ENCODE results near the gene DENND1A. TPM values are rescaled to one million over a fixed set of nuclear protein-coding genes. Genes with fewer than 3 reads are reported as not detected.
"Not testable (repeated sequence)": the region's sequence is repeated elsewhere in the genome, so short reads cannot be mapped to it uniquely, and the experiment has no call there.

Gene DENND1A
- total and polyA plus RNA-seq, 2 experiments from 2014 or later, result 13.1 to 14.5 TPM

DNA sequence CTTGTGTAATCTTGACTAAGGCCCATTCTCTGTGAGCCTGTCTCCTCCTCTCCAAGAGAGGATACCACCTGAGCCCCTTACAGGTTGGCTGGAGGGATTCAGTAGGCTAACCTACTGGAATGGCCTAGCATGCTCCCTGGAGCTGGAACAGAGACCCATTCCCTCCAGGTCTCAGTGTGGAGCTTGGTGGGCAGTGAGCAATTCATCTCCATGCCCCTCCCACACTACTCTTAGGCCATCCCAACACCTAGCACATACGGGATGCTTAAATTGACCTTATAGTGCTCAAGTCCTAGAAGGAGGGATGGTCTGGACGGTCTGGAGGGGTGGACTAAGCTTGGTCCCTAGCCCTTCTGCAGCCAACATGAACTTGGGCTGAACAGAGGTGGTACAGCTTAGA, 498.3 kb downstream of the DENND1A start:
- Histone ChIP-seq H3K27me3 (no peaks in the 10 kb centered on the region), H3K9me3 (ENCODE audit: low read depth) (no peaks in the 10 kb centered on the region), H3K4me1 (ENCODE audit: low read depth) (peaks cover 8% of the 10 kb centered on the region), H3K4me3 (no peak overlapping the region), H3K27ac (no peak overlapping the region), H3K36me3 (no peaks in the 10 kb centered on the region)
- TF ChIP-seq, protein P1, sequence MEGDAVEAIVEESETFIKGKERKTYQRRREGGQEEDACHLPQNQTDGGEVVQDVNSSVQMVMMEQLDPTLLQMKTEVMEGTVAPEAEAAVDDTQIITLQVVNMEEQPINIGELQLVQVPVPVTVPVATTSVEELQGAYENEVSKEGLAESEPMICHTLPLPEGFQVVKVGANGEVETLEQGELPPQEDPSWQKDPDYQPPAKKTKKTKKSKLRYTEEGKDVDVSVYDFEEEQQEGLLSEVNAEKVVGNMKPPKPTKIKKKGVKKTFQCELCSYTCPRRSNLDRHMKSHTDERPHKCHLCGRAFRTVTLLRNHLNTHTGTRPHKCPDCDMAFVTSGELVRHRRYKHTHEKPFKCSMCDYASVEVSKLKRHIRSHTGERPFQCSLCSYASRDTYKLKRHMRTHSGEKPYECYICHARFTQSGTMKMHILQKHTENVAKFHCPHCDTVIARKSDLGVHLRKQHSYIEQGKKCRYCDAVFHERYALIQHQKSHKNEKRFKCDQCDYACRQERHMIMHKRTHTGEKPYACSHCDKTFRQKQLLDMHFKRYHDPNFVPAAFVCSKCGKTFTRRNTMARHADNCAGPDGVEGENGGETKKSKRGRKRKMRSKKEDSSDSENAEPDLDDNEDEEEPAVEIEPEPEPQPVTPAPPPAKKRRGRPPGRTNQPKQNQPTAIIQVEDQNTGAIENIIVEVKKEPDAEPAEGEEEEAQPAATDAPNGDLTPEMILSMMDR (IDR thresholded peaks at IDR 0.05; ENCODE audit: low read depth, low read length), result no peak
- DNase-seq (ENCODE audit: low read depth in 1 of 2, low spot score in 1 of 2), result no peak

DNA sequence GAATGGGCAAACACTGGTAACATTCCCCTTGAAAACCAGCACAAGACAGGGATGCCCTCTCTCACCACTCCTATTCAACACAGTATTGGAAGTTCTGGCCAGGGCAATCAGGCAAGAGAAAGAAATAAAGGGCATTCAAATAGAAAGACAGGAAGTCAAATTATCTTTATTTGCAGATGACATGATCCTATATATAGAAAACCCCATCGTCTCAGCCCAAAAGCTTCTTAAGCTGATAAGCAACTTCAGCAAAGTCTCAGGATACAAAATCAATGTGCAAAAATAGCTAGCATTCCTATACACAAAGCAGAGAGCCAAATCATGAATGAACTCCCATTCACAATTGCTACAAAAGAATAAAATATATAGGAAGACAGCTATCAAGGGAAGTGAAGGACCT, 501.5 kb downstream of the DENND1A start:
- H3K27me3 ChIP-seq; H3K4me1 ChIP-seq (ENCODE audit: low read depth); DNase-seq (ENCODE audit: low read depth in 1 of 2, low spot score in 1 of 2); H3K9me3 ChIP-seq (ENCODE audit: low read depth); H3K4me3 ChIP-seq; H3K27ac ChIP-seq; H3K36me3 ChIP-seq: not testable (repeated sequence)

DNA sequence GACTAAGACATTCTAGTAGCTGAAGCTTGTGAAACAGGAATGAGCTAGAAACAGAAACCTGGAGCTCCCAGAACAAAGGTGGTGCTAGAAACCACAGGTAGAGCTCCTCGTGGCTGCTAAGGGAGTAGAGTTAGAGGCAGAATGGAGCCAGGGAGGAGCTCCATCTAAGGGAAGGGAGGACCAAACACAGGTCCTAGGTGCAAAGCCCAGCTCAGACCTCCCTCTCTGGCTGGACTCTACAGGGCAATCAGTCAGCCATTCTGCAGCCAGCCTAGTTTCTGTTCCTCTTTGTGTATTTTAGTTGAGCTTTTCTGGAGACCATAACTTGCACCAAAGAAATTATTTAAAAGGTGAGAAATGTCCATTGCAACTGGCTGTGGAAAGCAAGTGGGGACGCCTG, 503.5 kb downstream of the DENND1A start:
- H3K27ac ChIP-seq, result no peak overlapping the region

DNA sequence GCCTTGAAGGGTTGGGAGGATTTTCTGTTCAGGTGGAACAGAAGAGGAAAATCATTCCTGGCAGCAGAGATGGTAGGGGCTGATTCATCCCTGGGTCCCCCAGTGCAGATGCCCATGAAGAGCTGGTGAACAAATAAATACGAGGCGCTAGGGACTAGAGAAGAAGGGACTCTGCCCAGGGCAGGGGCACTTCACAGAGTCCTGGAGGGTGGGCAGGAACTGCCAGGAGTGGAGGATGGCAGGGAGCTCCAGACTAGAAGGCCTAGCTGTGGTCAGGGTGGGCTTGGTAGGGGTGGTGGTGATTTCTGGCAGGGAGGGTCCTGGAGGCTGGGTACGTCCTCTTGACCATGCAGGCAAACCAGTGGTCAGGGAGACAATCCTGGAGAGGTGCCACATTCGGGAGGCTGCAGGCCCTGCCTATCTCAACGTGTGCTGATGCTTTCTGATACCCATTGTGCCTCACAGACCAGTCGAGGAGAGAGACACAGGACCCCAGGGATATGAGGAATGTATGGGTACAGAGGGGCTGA, 504.0 kb downstream of the DENND1A start:
- no peaks in the 10 kb centered on the region for H3K36me3 ChIP-seq
- TF ChIP-seq, protein P1 (IDR thresholded peaks at IDR 0.05; ENCODE audit: low read depth, low read length), result no peak
- H3K9me3 ChIP-seq (ENCODE audit: low read depth), result no peaks in the 10 kb centered on the region
- peaks cover 9% of the 10 kb centered on the region for H3K4me1 ChIP-seq (ENCODE audit: low read depth)
- DNase-seq (ENCODE audit: low read depth in 1 of 2, low spot score in 1 of 2), result no peak
- H3K27ac ChIP-seq, result no peak overlapping the region
- H3K27me3 ChIP-seq, result peaks cover 5% of the 10 kb centered on the region
- no peak overlapping the region for H3K4me3 ChIP-seq

More for the DNA sequence above, 503.5 kb downstream of the DENND1A start:
- Histone ChIP-seq H3K9me3 (ENCODE audit: low read depth) (no peaks in the 10 kb centered on the region), H3K4me1 (ENCODE audit: low read depth) (peaks cover 6% of the 10 kb centered on the region), H3K27me3 (peaks cover 5% of the 10 kb centered on the region), H3K36me3 (no peaks in the 10 kb centered on the region), H3K4me3 (no peak overlapping the region)
- DNase-seq (ENCODE audit: low read depth in 1 of 2, low spot score in 1 of 2), result no peak
- TF ChIP-seq, protein P1 (IDR thresholded peaks at IDR 0.05; ENCODE audit: low read depth, low read length), result no peak

DNA sequence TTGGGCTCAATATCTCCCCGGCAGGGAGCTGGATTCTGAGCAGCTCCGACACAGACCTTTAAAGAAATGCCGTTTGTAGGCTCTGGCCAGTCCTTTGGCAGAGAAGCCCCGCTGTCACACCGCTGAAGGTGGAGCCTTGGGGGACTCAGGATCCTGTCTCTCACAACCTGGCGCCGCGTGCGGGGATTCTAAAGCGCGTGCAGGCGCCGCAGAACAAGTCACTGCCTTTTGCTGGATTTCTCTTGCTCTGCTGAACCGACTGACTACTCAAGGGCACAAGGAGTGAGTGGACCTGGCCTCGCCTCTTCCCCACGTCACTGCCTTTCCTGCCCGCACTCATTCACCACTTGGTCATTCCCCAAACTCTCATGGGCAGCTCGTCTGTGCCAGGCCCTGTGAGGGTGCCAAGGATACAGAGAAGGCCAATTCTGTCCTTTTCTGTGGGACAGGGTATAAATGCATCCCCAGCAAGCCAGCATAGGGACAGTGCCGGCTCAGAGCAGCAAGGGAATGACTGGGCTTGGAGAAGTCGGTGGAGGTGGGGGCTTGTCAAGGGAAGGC, 504.6 kb downstream of the DENND1A start:
- Histone ChIP-seq H3K4me3 (no peak overlapping the region), H3K27ac (no peak overlapping the region), H3K36me3 (no peaks in the 10 kb centered on the region), H3K27me3 (peaks cover 5% of the 10 kb centered on the region), H3K4me1 (ENCODE audit: low read depth) (peaks cover 15% of the 10 kb centered on the region), H3K9me3 (ENCODE audit: low read depth) (no peaks in the 10 kb centered on the region)
- DNase-seq (ENCODE audit: low read depth in 1 of 2, low spot score in 1 of 2), result no peak
- TF ChIP-seq, protein P1 (IDR thresholded peaks at IDR 0.05; ENCODE audit: low read depth, low read length), result no peak

DNA sequence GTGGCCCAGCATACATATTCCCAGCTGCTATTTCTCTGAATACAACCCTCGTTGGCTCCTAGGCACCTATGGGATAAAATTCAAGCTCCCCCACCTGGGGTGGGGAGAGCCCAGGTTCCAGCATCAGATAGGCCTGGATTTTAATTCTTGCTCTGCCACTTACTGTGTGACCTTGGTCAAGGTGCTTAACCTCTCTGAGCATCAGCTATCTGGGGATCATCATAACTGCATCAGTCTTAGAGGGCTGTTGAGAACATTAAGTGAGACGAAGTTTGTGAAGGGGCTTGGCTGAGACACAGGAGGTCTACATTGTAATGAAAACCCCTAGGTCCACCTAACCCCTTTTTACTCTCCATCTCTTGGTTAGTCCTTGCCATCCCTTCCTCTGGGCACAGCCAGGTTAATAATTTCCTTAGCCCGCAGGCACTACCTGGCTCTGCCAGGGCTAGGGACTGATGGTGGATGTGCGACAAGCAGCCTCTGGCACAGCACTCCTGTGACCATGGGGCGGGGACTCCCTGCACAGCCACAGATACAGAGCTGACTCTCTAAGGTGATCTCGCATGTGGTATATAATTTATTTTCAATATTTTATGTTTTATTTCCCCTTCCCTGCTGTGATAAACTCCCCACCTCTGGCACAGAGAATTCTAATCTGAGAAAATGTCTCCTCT, 505.2 kb downstream of the DENND1A start:
- Histone ChIP-seq H3K27me3 (peaks cover 5% of the 10 kb centered on the region), H3K4me1 (ENCODE audit: low read depth) (peaks cover 21% of the 10 kb centered on the region), H3K27ac (no peak overlapping the region), H3K4me3 (no peak overlapping the region), H3K36me3 (no peaks in the 10 kb centered on the region), H3K9me3 (ENCODE audit: low read depth) (no peaks in the 10 kb centered on the region)
- no peak for DNase-seq (ENCODE audit: low read depth in 1 of 2, low spot score in 1 of 2)
- TF ChIP-seq, protein P1 (IDR thresholded peaks at IDR 0.05; ENCODE audit: low read depth, low read length), result no peak
